C4-2B (cell line): ENCODE data around the gene RTP2.

ENCODE experiments used
- CTCF ChIP-seq: fragments of 450-650 bp; conservative IDR thresholded peaks from 2 replicates; pipeline ENCODE4 v1.5.1; 2017; ENCODE audit warnings: mild to moderate bottlenecking
- ZFX ChIP-seq: fragments of 450-650 bp; IDR thresholded peaks from 2 replicates; pipeline ENCODE4 v1.6.1; 2017

GRCh38 chr3:187745201-187746058 is 43.1 kb upstream of the RTP2 start, which contains the start of gene BCL6:
- TF ChIP-seq CTCF (no peak), ZFX (no peak)
